GM21526 (cell line): ENCODE measurements around the gene CIRBP.

ENCODE experiments used
- ATAC-seq: cut with Tn5 transposase; IDR thresholded peaks from one replicate; pipeline ENCODE4 v1.9.1; 2021; ENCODE audit warnings: moderate library complexity; ENCODE audit not compliant: unreplicated experiment, low FRiP score

Gene CIRBP

GRCh38 chr19:1288833-1289685 is 19.9 kb downstream of the CIRBP start:
- ATAC-seq: no peak

GRCh38 chr19:1289686-1290025 is 20.5 kb downstream of the CIRBP start:
- no peak for ATAC-seq

- ATAC-seq: no peak
Measured at GRCh38 chr19:1290196-1290702, 21.1 kb downstream of the CIRBP start.

GRCh38 chr19:1290703-1291651 is 21.8 kb downstream of the CIRBP start:
- no peak for ATAC-seq

- ATAC-seq: no peak
Measured at GRCh38 chr19:1291761-1292418, 22.8 kb downstream of the CIRBP start.

- no peak for ATAC-seq
Measured at GRCh38 chr19:1292419-1293151, 23.5 kb downstream of the CIRBP start.

- ATAC-seq: no peak
Measured at GRCh38 chr19:1293782-1294604, 24.9 kb downstream of the CIRBP start.

- no peak for ATAC-seq
Measured at GRCh38 chr19:1294688-1295087, 25.6 kb downstream of the CIRBP start.

- no peak for ATAC-seq
Measured at GRCh38 chr19:1295169-1296012, 26.3 kb downstream of the CIRBP start.

- no peak for ATAC-seq
Measured at GRCh38 chr19:1296078-1296477, 26.9 kb downstream of the CIRBP start.

GRCh38 chr19:1296575-1297271 is 27.6 kb downstream of the CIRBP start:
- ATAC-seq: no peak

- ATAC-seq: no peak
Measured at GRCh38 chr19:1298235-1298634, 29.1 kb downstream of the CIRBP start.

GRCh38 chr19:1299801-1300200 is 30.7 kb downstream of the CIRBP start:
- ATAC-seq: no peak

GRCh38 chr19:1300744-1301490 is 31.8 kb downstream of the CIRBP start:
- no peak for ATAC-seq

- no peak for ATAC-seq
Measured at GRCh38 chr19:1302533-1303239, 33.6 kb downstream of the CIRBP start.

- no peak for ATAC-seq
Measured at GRCh38 chr19:1304197-1304924, 35.2 kb downstream of the CIRBP start.
